Measurements from ENCODE around the gene DYNC1H1.

DYNC1H1 gene

DNA sequence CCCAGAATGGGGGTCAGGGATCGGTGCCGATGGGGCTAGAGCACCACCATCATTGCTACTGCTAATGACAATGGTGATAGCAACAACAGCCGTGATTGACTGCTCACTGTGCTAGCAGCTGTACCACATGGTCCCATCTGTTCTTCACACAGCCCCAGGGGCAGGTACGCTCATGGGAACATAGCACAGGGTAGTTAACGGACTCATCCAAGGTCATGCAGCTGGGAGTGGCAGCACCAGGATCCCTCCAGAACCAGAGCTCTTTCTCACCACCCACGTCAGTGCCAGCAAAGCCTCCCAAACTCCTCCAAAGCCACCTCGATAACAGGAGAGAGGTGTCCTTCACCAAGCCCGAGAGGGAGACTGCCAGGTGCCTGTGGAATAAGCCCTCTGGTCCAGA lies 11.2 kb upstream of the DYNC1H1 start:
- Mint-ChIP-seq H3K27ac (no peak overlapping the region), H3K36me3 (ENCODE audit: low read depth) (peaks cover 31% of the 10 kb centered on the region), H3K4me1 (ENCODE audit: low read depth) (peaks cover 22% of the 10 kb centered on the region), H3K9me3 (no peaks in the 10 kb centered on the region), H3K27me3 (no peaks in the 10 kb centered on the region), H3K4me3 (no peak overlapping the region)
- intact Hi-C loops (cut with micrococcal nuclease) = no loop called here

DNA sequence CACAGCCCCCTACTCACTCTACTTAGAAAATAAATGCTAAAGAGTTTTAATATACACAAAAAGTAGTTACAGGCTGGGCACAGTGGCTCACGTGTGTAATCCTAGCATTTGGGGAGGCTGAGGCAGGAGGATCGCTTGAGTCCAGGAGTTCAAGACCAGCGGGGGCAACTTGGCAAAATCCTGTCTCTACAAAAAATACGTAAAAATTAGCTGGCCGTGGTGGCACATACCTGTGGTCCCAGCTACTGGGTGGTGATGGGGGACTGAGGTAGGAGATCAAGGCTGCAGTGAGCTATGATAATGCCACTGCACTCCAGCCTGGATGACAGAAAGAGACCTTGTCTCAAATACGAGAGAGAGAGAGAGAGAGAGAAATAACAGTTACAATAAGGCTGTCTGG lies 9.9 kb upstream of the DYNC1H1 start:
- peaks cover 18% of the 10 kb centered on the region for H3K36me3 Mint-ChIP-seq (ENCODE audit: low read depth)
- H3K27ac Mint-ChIP-seq = no peak overlapping the region
- H3K4me3 Mint-ChIP-seq = no peak overlapping the region
- intact Hi-C loops (cut with micrococcal nuclease) = no loop called here
- no peaks in the 10 kb centered on the region for H3K9me3 Mint-ChIP-seq
- no peaks in the 10 kb centered on the region for H3K27me3 Mint-ChIP-seq
- H3K4me1 Mint-ChIP-seq (ENCODE audit: low read depth) = peaks cover 14% of the 10 kb centered on the region

DNA sequence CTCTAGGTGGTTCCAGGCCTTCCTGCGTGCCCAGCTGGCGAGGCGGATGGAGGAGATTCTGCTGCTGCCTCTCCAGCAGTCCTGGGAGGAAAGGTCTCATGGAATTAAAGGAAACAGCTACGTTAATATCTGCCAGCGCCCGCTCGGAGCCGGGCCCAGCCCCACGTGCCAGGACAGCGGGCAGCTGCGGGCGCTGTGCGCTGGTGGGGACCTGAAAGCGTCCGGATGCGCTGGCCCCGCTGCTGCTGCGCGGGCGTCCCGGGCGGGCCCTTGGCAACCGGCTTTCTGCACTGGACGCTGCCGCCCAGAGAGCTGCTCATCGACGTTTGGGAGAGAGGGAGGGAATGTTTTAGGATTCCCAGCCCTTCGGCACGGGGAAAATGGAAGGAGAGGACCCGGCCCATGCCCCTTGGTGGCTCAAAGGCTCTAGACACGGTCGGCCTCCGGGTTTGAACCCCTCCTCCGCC lies 8.6 kb upstream of the DYNC1H1 start:
- Mint-ChIP-seq H3K4me1 (ENCODE audit: low read depth) (peaks cover 7% of the 10 kb centered on the region), H3K4me3 (no peak overlapping the region)

DNA sequence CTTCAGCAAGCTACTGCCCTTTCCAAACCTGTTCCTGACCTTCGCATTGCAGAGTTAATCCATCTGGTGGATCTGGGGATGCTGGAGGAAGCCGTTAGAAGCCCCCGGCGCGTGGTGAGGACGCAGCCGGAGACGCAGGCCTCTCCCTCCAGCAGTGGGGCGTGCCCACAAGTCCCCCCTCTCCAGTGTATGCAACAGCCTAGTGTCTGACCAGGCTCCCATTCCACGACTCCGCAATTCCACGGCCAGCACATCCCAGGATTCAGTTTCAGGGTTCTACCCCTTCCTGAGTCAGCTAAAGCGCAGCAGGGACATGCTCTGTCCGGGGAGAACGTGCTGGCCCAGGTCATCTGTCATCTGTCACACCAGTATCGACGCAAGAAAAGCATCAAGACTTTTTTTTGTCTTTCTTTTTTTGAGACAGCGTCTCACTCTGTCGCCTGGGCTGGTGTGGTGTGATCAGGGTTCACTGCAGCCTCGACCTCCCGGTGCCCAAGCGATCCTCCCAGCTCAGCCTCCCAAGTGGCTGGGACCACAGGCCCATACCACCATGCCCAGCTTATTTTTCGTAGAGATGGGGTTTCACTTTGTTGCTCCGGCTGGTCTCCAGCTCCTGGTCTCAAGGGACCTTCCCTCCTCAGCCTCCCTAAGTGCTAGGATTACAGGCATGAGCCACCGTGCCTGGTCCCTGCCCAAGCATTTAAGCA lies 8.0 kb upstream of the DYNC1H1 start:
- H3K9me3 Mint-ChIP-seq = no peaks in the 10 kb centered on the region

More for the DNA sequence above, 8.6 kb upstream of the DYNC1H1 start:
- no peak overlapping the region for H3K27ac Mint-ChIP-seq
- no peaks in the 10 kb centered on the region for H3K9me3 Mint-ChIP-seq
- H3K36me3 Mint-ChIP-seq (ENCODE audit: low read depth) = peaks cover 9% of the 10 kb centered on the region
- no peaks in the 10 kb centered on the region for H3K27me3 Mint-ChIP-seq
- intact Hi-C loops (cut with micrococcal nuclease) = no loop called here

GRCh38 chr14:101957406-101958234 lies 6.8 kb upstream of the DYNC1H1 start:
- Mint-ChIP-seq H3K4me1 (ENCODE audit: low read depth) (peaks cover 12% of the 10 kb centered on the region), H3K9me3 (no peaks in the 10 kb centered on the region), H3K36me3 (ENCODE audit: low read depth) (peaks cover 8% of the 10 kb centered on the region), H3K4me3 (no peak overlapping the region), H3K27me3 (peaks cover 4% of the 10 kb centered on the region), H3K27ac (no peak overlapping the region)
- intact Hi-C loops (cut with micrococcal nuclease) = no loop called here

More for the DNA sequence above, 8.0 kb upstream of the DYNC1H1 start:
- H3K4me1 Mint-ChIP-seq (ENCODE audit: low read depth) = peaks cover 10% of the 10 kb centered on the region
- intact Hi-C loops (cut with micrococcal nuclease) = no loop called here
- peaks cover 3% of the 10 kb centered on the region for H3K27me3 Mint-ChIP-seq
- no peak overlapping the region for H3K27ac Mint-ChIP-seq
- peaks cover 8% of the 10 kb centered on the region for H3K36me3 Mint-ChIP-seq (ENCODE audit: low read depth)
- no peak overlapping the region for H3K4me3 Mint-ChIP-seq

GRCh38 chr14:101958418-101959180 lies 5.8 kb upstream of the DYNC1H1 start:
- intact Hi-C loops (cut with micrococcal nuclease) = no loop called here
- H3K36me3 Mint-ChIP-seq (ENCODE audit: low read depth) = peaks cover 8% of the 10 kb centered on the region
- H3K4me1 Mint-ChIP-seq (ENCODE audit: low read depth) = peaks cover 13% of the 10 kb centered on the region
- H3K27me3 Mint-ChIP-seq = peaks cover 4% of the 10 kb centered on the region
- no peaks in the 10 kb centered on the region for H3K9me3 Mint-ChIP-seq
- no peak overlapping the region for H3K27ac Mint-ChIP-seq
- no peak overlapping the region for H3K4me3 Mint-ChIP-seq

DNA sequence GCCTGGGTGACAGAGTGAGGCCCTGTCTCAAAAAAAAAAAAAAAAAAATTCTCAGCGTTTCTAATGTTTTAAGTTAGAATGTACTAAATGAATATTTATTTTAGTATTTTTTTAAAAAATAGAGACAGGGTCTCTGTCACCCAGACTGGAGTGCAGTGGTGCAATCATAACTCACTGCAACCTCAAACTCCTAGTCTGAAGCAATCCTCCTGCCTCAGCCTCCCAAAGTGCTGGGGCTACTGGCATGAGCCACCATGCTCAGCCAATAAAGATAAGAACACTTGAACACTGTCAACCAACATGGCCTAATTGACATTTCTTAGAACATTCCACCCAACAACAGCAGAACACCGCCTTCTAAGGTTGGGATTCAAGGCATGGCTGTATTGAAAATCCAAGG lies 5.1 kb upstream of the DYNC1H1 start:
- no peak overlapping the region for H3K27ac Mint-ChIP-seq
- H3K9me3 Mint-ChIP-seq = no peaks in the 10 kb centered on the region
- no peak overlapping the region for H3K4me3 Mint-ChIP-seq
- H3K36me3 Mint-ChIP-seq (ENCODE audit: low read depth) = peaks cover 8% of the 10 kb centered on the region
- H3K4me1 Mint-ChIP-seq (ENCODE audit: low read depth) = peaks cover 20% of the 10 kb centered on the region
- intact Hi-C loops (cut with micrococcal nuclease) = no loop called here
- H3K27me3 Mint-ChIP-seq = peaks cover 4% of the 10 kb centered on the region

GRCh38 chr14:101960225-101960624 lies 4.1 kb upstream of the DYNC1H1 start:
- Mint-ChIP-seq H3K9me3 (no peaks in the 10 kb centered on the region), H3K27ac (peak overlapping the region; percentile 22), H3K36me3 (ENCODE audit: low read depth) (peaks cover 17% of the 10 kb centered on the region), H3K4me1 (ENCODE audit: low read depth) (peaks cover 20% of the 10 kb centered on the region), H3K4me3 (no peak overlapping the region), H3K27me3 (peaks cover 4% of the 10 kb centered on the region)
- intact Hi-C loops (cut with micrococcal nuclease) = loop anchor here (2.0 to 10.0 kb wide), 4 partner anchors 33 to 355 kb away; partner anchors contain the start of gene ZNF839

DNA sequence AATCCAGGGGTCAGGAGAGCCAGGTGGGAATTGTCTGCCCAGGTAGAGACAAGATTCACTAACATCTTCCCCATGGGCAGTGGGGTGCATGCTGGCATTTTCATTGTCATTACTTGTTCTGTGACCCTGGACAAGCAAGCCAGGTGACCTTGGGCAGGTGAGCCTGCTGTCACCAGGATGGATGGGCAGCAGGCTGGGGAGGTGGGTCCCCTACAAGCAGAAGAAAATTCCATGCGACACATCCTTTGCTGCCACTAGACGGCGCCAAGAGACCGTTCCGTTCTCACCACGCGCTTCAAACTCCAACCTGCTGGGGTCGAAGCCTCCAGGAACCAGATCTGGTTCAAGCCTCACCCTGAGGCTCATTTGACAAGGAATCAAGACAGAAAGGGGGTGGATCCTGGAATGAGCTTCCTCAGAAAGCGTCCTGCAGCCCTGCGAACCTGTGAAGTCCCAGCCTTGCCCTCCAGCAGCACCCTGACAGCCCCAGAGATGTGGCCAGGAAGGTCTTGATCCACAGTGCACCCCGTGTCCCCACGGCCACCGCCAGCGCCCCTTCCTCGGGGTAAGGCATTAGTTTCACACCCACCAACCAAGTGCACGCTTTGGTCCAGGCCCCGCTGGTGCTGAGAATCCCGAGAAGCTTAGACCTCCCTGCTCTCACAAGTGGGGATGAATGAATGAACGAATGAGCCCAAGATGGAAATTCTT lies 3.2 kb upstream of the DYNC1H1 start:
- H3K4me3 Mint-ChIP-seq = no peak overlapping the region
- H3K36me3 Mint-ChIP-seq (ENCODE audit: low read depth) = peaks cover 17% of the 10 kb centered on the region
- intact Hi-C loops (cut with micrococcal nuclease) = loop anchor here (2.0 to 10.0 kb wide), 4 partner anchors 32 to 354 kb away; partner anchors contain the start of gene ZNF839
- peaks cover 4% of the 10 kb centered on the region for H3K27me3 Mint-ChIP-seq
- no peak overlapping the region for H3K27ac Mint-ChIP-seq
- no peaks in the 10 kb centered on the region for H3K9me3 Mint-ChIP-seq
- peaks cover 20% of the 10 kb centered on the region for H3K4me1 Mint-ChIP-seq (ENCODE audit: low read depth)

GRCh38 chr14:101961746-101962502 lies 2.4 kb upstream of the DYNC1H1 start:
- peaks cover 24% of the 10 kb centered on the region for H3K4me1 Mint-ChIP-seq (ENCODE audit: low read depth)
- peaks cover 4% of the 10 kb centered on the region for H3K27me3 Mint-ChIP-seq
- H3K27ac Mint-ChIP-seq = peak overlapping the region; percentile 27
- peaks cover 12% of the 10 kb centered on the region for H3K36me3 Mint-ChIP-seq (ENCODE audit: low read depth)
- no peak overlapping the region for H3K4me3 Mint-ChIP-seq
- no peaks in the 10 kb centered on the region for H3K9me3 Mint-ChIP-seq
- intact Hi-C loops (cut with micrococcal nuclease) = loop anchor here (2.0 to 10.0 kb wide), 4 partner anchors 31 to 353 kb away; partner anchors contain the start of gene ZNF839

DNA sequence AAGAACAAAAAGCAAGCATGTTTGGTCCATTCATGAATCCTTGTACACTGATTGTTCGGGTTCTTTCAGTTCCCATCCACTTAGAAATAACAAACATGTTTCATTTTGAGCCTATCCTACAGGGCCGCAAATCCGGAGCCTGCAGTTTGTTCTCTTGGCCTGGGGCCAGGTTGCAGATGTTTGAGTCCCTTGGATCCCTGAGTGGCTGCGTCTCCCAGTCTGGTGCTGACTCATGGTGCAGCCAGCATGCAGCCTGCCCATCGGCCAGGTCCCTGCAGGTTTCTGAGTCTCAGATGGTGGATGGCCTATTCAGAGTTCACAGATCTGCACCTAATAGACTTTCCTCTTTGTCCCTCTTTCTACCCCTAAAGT lies 1.9 kb upstream of the DYNC1H1 start:
- intact Hi-C loops (cut with micrococcal nuclease) = loop anchor here (5.0 to 10.0 kb wide), 3 partner anchors 135 to 352 kb away; partner anchors contain the start of gene ZNF839
- Mint-ChIP-seq H3K27me3 (peaks cover 4% of the 10 kb centered on the region), H3K9me3 (no peaks in the 10 kb centered on the region), H3K27ac (peak overlapping the region; percentile 27), H3K4me1 (ENCODE audit: low read depth) (peaks cover 29% of the 10 kb centered on the region), H3K36me3 (ENCODE audit: low read depth) (peaks cover 12% of the 10 kb centered on the region), H3K4me3 (no peak overlapping the region)

DNA sequence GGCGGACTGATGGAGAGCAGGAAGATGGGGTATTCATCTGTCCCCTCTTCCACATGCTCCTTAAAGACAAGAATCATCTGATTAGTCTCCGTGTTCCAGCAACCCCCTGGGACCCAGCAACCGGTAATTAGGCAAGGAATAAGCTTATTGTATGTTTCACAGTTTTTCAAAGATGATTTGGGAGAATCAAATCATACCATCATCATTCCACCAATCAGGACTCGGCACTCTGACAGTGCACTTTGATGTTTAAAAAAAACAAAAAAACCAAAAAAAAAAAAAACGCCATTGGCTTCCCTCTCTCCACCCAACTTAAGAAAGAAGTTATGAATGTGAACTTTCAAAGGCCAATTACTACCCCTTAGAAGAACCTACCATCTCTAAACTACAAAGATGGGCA lies 1.3 kb upstream of the DYNC1H1 start:
- no peaks in the 10 kb centered on the region for H3K9me3 Mint-ChIP-seq
- intact Hi-C loops (cut with micrococcal nuclease) = loop anchor here (5.0 to 10.0 kb wide), 3 partner anchors 134 to 352 kb away; partner anchors contain the start of gene ZNF839

More for the DNA sequence above, 1.3 kb upstream of the DYNC1H1 start:
- H3K27me3 Mint-ChIP-seq = peaks cover 4% of the 10 kb centered on the region
- H3K4me1 Mint-ChIP-seq (ENCODE audit: low read depth) = peaks cover 34% of the 10 kb centered on the region
- peaks cover 17% of the 10 kb centered on the region for H3K36me3 Mint-ChIP-seq (ENCODE audit: low read depth)
- no peak overlapping the region for H3K4me3 Mint-ChIP-seq
- no peak overlapping the region for H3K27ac Mint-ChIP-seq

Data from dendritic cell treated with granulocyte-macrophage colony-stimulating factor and Interleukin-4, amounts not matched to agents 40 ng/mL and 50 ng/mL, for 4 days (primary cell).